Mucosa of descending colon (tissue), 3 donors: Measurements from ENCODE around the gene GAL3ST2. TPM values are rescaled to one million over a fixed set of nuclear protein-coding genes. Genes with fewer than 3 reads are reported as not detected.

Experiments
- ATAC-seq: fragments of 200-7000 bp; cut with Tn5 transposase; one replicate; pipeline ENCODE4 v1.9.1; 2020; ENCODE audit warnings: mild to moderate bottlenecking, moderate library complexity
- DNase-seq, 3 donors: peaks; one replicate each; pipeline ENCODE4 v3.0.0-alpha.2; 2020
- H3K36me3 ChIP-seq: fragments of 200-600 bp; one replicate; pipeline ENCODE4 v1.8.0; 2021; ENCODE audit warnings: low read depth, mild to moderate bottlenecking
- H3K4me1 ChIP-seq: fragments of 200-600 bp; one replicate; pipeline ENCODE4 v1.8.0; 2021; ENCODE audit warnings: low read depth, mild to moderate bottlenecking
- H3K4me3 ChIP-seq: fragments of 200-600 bp; one replicate; pipeline ENCODE4 v1.8.0; 2021; ENCODE audit warnings: mild to moderate bottlenecking
- H3K9me3 ChIP-seq: fragments of 200-600 bp; one replicate; pipeline ENCODE4 v1.8.0; 2021; ENCODE audit warnings: mild to moderate bottlenecking
- CTCF ChIP-seq: fragments of 200-600 bp; IDR thresholded peaks from one replicate; pipeline ENCODE4 v1.8.0; 2022; ENCODE audit warnings: antibody characterized with exemption, mild to moderate bottlenecking
- intact Hi-C, 2 donors: fragments of 100-400 bp; cut with DNase I in 1 of 2; cut with micrococcal nuclease in 1 of 2; formaldehyde crosslinking; loops; one replicate each; pipeline versions ENCODE4 v1.11.0 to v1.11.1; 2022; cut with DNase I, micrococcal nuclease
- total RNA-seq, 3 donors: library from RNA; stranded (reverse); fragmentation: NEBNext Ultra II Directional in 2 of 3; extraction: Animal tissue kit (Norgen Biotek cat#: 25700) in 2 of 3; gene quantifications; one replicate each; pipeline versions ENCODE4 v1.2.1 to v1.2.4, GENCODE V29; 2021 to 2023
- donor health status: DM: no; HTN: no; CAD: no; lungs with moderate emphysema.
- donor health status: DM: no; HTN: no; CAD: no.
- donor health status: DM: no; HTN: yes; CAD: no.

The GAL3ST2 gene
- total RNA-seq, 3 donors from 2014 or later: 15.1 to 46.5 (median 42.4) TPM

DNA sequence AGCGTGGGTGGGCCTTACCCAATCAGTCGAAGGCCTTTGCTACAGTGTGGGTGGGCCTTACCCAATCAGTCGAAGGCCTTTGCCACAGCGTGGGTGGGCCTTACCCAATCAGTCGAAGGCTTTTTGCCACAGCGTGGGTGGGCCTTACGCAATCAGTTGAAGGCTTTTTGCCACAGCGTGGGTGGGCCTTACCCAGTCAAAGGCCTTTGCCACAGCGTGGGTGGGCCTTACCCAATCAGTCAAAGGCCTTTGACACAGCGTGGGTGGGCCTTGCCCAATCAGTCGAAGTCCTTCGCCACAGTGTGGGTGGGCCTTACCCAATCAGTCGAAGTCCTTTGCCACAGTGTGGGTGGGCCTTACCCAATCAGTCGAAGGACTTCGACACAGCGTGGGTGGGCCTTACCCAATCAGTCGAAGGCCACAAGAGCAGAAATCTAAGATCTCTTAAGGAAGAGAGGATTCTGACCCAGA, 16.3 kb upstream of the GAL3ST2 start:
- Histone ChIP-seq H3K4me1 (no peaks in the 10 kb centered on the region), H3K36me3 (no peaks in the 10 kb centered on the region), H3K9me3 (peaks cover 2% of the 10 kb centered on the region), H3K4me3 (no peak overlapping the region)
- no peak for ATAC-seq
- peak in 1 of 3 donors; percentile 22 for DNase-seq
- no peak for TF ChIP-seq CTCF
- intact Hi-C loops: no loop called here

DNA sequence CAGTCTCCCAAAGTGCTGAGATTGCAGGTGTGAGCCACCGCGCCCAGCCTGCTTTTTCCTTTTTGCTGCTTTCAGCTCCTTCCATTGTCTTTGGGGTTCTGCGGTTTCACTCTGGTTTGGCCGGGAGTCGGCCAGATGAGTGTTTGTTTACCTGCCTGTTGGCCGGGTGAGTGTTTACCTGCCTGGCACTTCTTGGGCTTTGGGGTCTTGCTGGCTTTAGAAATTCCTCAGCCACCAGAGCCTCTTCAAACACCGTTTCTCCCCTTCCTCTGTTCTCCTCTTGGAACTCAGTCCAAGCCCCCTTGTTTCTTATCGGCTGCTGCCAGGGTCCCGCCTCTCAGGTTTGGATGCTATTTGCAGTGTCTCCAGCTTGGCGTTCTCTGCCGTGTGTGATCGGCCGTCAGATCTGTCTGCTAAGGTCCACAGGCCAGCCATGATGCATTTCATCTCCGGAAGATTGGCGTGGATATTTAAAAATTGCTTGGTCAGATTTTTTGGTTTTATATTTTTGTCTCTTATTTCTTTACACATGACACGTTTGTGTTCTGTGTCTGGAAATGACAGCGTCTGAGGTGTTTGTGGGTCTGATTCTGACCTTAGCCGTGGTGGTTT, 14.2 kb upstream of the GAL3ST2 start:
- no peak overlapping the region for H3K4me3 ChIP-seq
- no peak for ATAC-seq
- intact Hi-C loops: no loop called here
- no peaks in the 10 kb centered on the region for H3K4me1 ChIP-seq
- no peaks in the 10 kb centered on the region for H3K36me3 ChIP-seq
- H3K9me3 ChIP-seq: peaks cover 2% of the 10 kb centered on the region
- TF ChIP-seq CTCF: no peak
- peak in 1 of 3 donors; percentile 15 for DNase-seq

DNA sequence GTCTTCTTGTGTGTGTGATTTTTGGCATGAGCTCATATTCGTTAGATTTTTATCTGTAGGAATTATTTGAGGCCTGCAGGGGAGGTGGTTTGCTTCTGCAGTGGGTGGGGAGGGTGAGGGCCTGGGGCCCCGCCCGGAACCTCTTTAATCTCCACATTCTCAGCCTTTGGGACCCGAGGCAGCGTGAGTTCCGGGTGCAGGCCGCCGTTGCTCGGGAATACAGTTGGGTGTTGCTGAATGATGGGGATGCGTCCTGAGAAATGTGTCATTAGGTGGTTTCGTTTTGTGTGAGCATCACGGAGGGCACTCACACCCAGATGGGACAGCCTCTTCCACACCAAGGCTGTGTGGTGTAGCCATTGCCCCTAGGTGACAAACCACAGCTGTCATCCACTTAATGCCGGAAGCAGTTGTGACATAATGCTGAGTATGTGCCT, 13.7 kb upstream of the GAL3ST2 start:
- DNase-seq (peak in 2 of 3 donors; percentile 34 to 42), ATAC-seq (peak; percentile 82)
- intact Hi-C loops: no loop called here
- H3K9me3 ChIP-seq: peaks cover 2% of the 10 kb centered on the region
- H3K36me3 ChIP-seq: no peaks in the 10 kb centered on the region
- no peak for TF ChIP-seq CTCF
- no peaks in the 10 kb centered on the region for H3K4me1 ChIP-seq
- no peak overlapping the region for H3K4me3 ChIP-seq

DNA sequence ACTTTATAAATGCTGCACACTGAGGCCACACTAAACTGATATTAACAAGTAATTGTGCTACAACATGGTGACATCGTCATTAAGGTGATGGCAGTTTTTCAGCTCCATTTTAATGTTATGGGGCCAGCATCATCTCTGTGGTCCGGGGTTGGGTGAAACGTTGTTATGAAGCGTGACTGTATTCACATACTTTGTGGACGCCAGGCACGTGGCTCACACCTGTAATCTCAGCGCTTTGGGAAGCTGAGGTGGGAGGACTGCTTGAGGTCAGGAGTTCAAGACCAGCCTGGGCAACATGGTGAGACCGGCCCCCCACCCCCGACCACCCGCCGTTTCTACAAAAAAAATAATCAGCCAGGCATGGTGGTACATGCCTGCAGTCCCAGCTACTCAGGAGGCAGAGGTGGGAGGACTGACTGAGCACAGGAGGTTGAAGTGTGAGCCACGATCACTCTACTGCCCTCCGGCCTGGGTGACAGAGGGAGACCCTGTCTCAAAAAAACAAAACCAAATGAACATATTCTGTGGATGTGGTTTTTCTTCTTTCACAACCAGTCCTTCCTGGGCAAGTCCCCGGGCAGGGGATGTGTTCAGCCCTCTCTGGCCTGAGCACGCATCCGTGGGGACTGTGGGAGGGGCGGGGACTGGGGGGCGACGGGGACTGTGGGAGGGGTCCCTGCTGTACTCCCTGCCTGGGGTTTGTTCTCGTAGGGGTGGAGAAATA, 12.9 kb upstream of the GAL3ST2 start:
- intact Hi-C loops: no loop called here
- no peak for TF ChIP-seq CTCF
- no peaks in the 10 kb centered on the region for H3K4me1 ChIP-seq
- no peaks in the 10 kb centered on the region for H3K36me3 ChIP-seq
- peaks cover 2% of the 10 kb centered on the region for H3K9me3 ChIP-seq
- DNase-seq (peak in 1 of 3 donors; percentile 47), ATAC-seq (peak; percentile 10)
- H3K4me3 ChIP-seq: no peak overlapping the region

GRCh38 chr2:241764275-241765241, 12.1 kb upstream of the GAL3ST2 start:
- no peaks in the 10 kb centered on the region for H3K4me1 ChIP-seq
- TF ChIP-seq CTCF: no peak
- no peak overlapping the region for H3K4me3 ChIP-seq
- DNase-seq (peak in 2 of 3 donors; percentile 26 to 44), ATAC-seq (no peak)
- peaks cover 2% of the 10 kb centered on the region for H3K9me3 ChIP-seq
- intact Hi-C loops: no loop called here
- no peaks in the 10 kb centered on the region for H3K36me3 ChIP-seq
